Breast epithelium (tissue), 4 donors: ENCODE measurements around the gene TCF4. TPM values are rescaled to one million over a fixed set of nuclear protein-coding genes. Genes with fewer than 3 reads are reported as not detected.

ENCODE experiments used
- DNase-seq, 2 donors: peaks; one replicate each; pipeline ENCODE4 v3.0.0-alpha.2; 2019; ENCODE audit warnings: low spot score in 2 of 2
- H3K27ac ChIP-seq, 2 donors: fragments of 200-600 bp; sonication (generic) in 1 of 2; one replicate each; pipeline ENCODE4 v1.5.1; 2016 to 2019; ENCODE audit warnings: mild to moderate bottlenecking in 1 of 2
- H3K27me3 ChIP-seq, 2 donors: fragments of 200-600 bp; sonication (generic) in 1 of 2; one replicate each; pipeline versions ENCODE4 v1.5.1 to v1.6.0; 2017 to 2019; ENCODE audit warnings: control low read depth in 1 of 2, mild to moderate bottlenecking in 1 of 2
- H3K36me3 ChIP-seq: fragments of 200-600 bp; one replicate; pipeline ENCODE4 v1.5.1; 2019
- H3K4me1 ChIP-seq, 2 donors: fragments of 200-600 bp; sonication (generic); one replicate each; pipeline ENCODE4 v1.5.1; 2016 to 2019; ENCODE audit warnings: control low read depth in 1 of 2
- H3K4me3 ChIP-seq, 3 donors: fragments of 200-600 bp; sonication (generic); 1 replicate in 2 of 3; 2 replicates in 1 of 3; pipeline ENCODE4 v1.5.1; 2016 to 2019; ENCODE audit warnings: mild to moderate bottlenecking in 3 of 3, moderate library complexity in 2 of 3
- H3K9me3 ChIP-seq, 2 donors: fragments of 200-600 bp; sonication (generic) in 1 of 2; one replicate each; pipeline ENCODE4 v1.5.1; 2016 to 2019; ENCODE audit warnings: control low read depth in 1 of 2
- CTCF ChIP-seq, 3 donors: fragments of 450-650 bp; IDR thresholded peaks; one replicate each; pipeline ENCODE4 v1.5.1; 2016 to 2017; ENCODE audit warnings: antibody characterized with exemption in 3 of 3, mild to moderate bottlenecking in 3 of 3, moderate library complexity in 3 of 3
- POLR2A ChIP-seq: fragments of 450-650 bp; IDR thresholded peaks from one replicate; pipeline ENCODE4 v1.6.1; 2016; ENCODE audit warnings: antibody characterized with exemption, mild to moderate bottlenecking, moderate library complexity
- POLR2AphosphoS5 ChIP-seq, 3 donors: sonication (generic); formaldehyde crosslinking; IDR thresholded peaks; one replicate each; pipeline ENCODE4 v1.6.1; 2017; ENCODE audit warnings: antibody characterized with exemption in 3 of 3
- intact Hi-C: fragments of 100-400 bp; cut with DNase I; formaldehyde crosslinking; loops from one replicate; pipeline ENCODE4 v1.15.1; 2023; ENCODE audit warnings: low total_unique reads
- total RNA-seq, 3 donors: library from RNA; depleted of rRNA; stranded (reverse); fragments of >200 nt; gene quantifications; one replicate each; pipeline ENCODE4 v1.1.0, GENCODE V29; 2016

Gene TCF4
- total RNA-seq, 3 donors from 2014 or later, result 79.6 to 133 (median 114) TPM

DNA sequence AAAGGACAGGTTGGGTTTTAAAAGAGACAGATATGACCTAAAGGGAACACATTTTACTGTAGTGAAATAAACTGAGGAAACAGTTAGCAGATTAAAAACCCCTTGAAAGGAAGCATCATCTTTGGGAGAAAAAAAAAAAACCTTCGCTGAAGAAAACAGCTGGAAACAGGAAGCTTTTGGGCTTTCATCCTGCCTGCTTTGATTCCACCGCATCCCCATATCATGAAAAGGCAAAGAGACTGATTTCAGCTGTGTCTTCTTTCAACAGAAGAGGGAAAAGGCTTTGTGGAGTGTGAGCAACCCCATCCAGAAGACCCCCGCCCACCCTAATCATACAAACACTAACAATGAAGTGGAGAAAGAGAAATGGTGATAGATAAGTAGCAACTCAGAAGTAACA is 86.4 kb downstream of the TCF4 start:
- Histone ChIP-seq H3K4me1 (no peaks in the 10 kb centered on the region), H3K36me3 (no peaks in the 10 kb centered on the region), H3K4me3 (no peak overlapping the region), H3K9me3 (no peaks in the 10 kb centered on the region), H3K27me3 (no peaks in the 10 kb centered on the region), H3K27ac (no peak overlapping the region)
- DNase-seq, result no peak
- TF ChIP-seq CTCF (IDR thresholded peaks at IDR 0.05) (no peak), POLR2AphosphoS5 (IDR thresholded peaks at IDR 0.05) (no peak), POLR2A (no peak)
- intact Hi-C loops, result no loop called here

GRCh38 chr18:55500316-55501086 is 87.5 kb downstream of the TCF4 start:
- TF ChIP-seq POLR2AphosphoS5 (IDR thresholded peaks at IDR 0.05), result no peak
- TF ChIP-seq CTCF (IDR thresholded peaks at IDR 0.05), result no peak
- no peak for TF ChIP-seq POLR2A
- no peaks in the 10 kb centered on the region for H3K4me1 ChIP-seq
- H3K27me3 ChIP-seq, result no peaks in the 10 kb centered on the region
- H3K27ac ChIP-seq, result peak overlapping the region in 1 of 2 donors; percentile 1
- no peak overlapping the region for H3K4me3 ChIP-seq
- intact Hi-C loops, result no loop called here
- no peak for DNase-seq
- H3K36me3 ChIP-seq, result no peaks in the 10 kb centered on the region
- H3K9me3 ChIP-seq, result no peaks in the 10 kb centered on the region

DNA sequence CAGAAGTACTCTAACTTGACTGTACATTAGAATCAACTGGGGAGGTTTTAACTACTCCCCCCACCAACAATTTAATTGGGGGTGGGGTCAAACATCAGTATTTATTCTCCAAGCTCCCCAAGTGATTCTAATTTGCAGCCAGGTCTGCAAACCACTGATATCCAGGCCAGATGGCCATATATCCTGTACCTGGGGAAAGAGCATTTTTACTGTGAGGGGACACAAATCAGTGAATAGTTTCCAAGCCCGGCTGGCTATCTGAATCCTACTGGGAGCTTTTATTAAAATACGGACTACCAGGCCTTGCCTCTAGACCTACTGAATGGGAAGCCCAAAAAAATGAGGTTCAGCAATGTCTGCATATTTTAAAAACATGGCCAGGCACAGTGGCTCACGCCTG is 88.5 kb downstream of the TCF4 start:
- H3K27ac ChIP-seq, result peak overlapping the region in 1 of 2 donors; percentile 1
- no peak for DNase-seq
- no peaks in the 10 kb centered on the region for H3K4me1 ChIP-seq
- no peaks in the 10 kb centered on the region for H3K36me3 ChIP-seq
- TF ChIP-seq POLR2A, result no peak
- no peak for TF ChIP-seq POLR2AphosphoS5 (IDR thresholded peaks at IDR 0.05)
- H3K9me3 ChIP-seq, result no peaks in the 10 kb centered on the region
- intact Hi-C loops, result loop anchor here (1.0 kb wide), 1 partner anchor 13 kb away; no protein-coding TSS in a partner anchor
- no peaks in the 10 kb centered on the region for H3K27me3 ChIP-seq
- no peak overlapping the region for H3K4me3 ChIP-seq

DNA sequence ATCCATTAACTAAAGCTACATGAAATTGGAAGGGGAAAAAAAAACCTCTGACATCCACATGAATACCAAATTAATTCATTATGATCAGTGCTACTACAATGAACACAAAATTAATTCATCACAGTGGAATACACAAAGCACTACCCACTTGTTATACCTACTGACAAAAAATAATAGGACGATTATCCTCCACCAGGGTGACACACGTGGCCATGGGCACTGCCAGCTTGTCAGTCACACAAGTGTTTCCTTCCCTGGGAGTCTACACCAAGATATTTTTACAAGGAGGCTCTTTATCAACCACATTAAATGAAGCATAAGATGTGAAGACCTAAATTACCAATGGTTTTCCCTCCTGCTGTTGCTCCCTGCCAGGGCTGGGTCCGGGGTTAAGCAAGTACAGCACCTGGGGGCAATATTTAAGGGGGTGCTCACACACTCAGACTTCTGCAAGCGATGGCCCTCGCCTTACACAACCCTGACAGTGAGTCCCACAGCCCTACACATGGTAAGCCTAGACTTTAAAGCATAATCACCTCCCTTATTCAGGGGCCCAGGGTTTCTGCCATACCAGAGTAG is 90.1 kb downstream of the TCF4 start:
- no peak for DNase-seq
- Histone ChIP-seq H3K9me3 (no peaks in the 10 kb centered on the region), H3K36me3 (no peaks in the 10 kb centered on the region), H3K4me1 (no peaks in the 10 kb centered on the region), H3K27ac (no peak overlapping the region), H3K4me3 (no peak overlapping the region), H3K27me3 (no peaks in the 10 kb centered on the region)
- TF ChIP-seq POLR2A, result no peak
- no peak for TF ChIP-seq POLR2AphosphoS5 (IDR thresholded peaks at IDR 0.05)
- no peak for TF ChIP-seq CTCF (IDR thresholded peaks at IDR 0.05)
- intact Hi-C loops, result no loop called here

DNA sequence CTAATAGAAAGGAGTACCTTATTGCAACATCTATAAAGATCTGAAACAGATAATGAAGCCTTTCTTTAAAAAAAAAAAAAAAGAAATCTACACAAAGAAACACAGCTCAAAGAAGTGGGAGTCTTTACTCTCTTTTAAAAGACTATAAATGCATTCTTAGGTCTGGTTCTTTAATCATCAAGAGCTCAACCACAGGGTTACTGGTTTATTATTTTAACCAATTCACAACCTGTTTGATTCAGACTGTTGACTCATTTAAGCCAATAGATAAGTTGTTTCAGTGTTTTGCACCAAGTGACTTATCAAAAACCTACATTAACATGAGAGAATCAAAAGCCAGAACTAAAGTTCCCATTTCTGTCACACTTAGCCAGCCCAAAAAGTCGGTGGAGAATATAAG is 93.1 kb downstream of the TCF4 start:
- no peak for DNase-seq
- no peaks in the 10 kb centered on the region for H3K36me3 ChIP-seq
- no peaks in the 10 kb centered on the region for H3K9me3 ChIP-seq
- H3K4me1 ChIP-seq, result no peaks in the 10 kb centered on the region
- no peak overlapping the region for H3K4me3 ChIP-seq
- TF ChIP-seq POLR2AphosphoS5 (IDR thresholded peaks at IDR 0.05), result no peak
- no peak for TF ChIP-seq POLR2A
- no peak for TF ChIP-seq CTCF (IDR thresholded peaks at IDR 0.05)
- no peaks in the 10 kb centered on the region for H3K27me3 ChIP-seq
- intact Hi-C loops, result no loop called here
- no peak overlapping the region for H3K27ac ChIP-seq
